ENCODE results near the gene EHBP1.
A peak's percentile ranks its signal among the peaks of the same experiment; 100 is the strongest.

Gene EHBP1

DNA sequence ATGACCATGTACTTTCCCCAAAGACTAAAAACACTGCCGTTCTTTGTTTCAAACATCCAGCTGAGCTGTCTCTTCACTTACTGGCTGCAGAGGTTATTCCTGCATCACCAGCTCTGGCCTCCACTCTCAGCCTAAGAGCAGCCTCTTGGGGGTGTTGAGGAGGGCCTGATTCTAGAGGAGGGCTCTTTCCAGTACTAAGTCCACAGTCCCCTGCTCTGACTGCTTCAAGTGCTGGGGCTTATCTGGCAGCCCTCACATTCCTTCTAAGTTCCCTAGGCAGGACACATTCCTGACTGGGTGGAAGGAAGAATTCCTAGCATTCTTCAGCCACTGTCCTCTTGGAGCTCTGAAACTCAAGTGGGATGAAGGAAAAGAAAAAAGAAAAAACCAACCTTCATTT is 32.9 kb upstream of the EHBP1 start:
- DNase-seq (ENCODE audit: low read depth in 2 of 2): peak; percentile 42 to 91
- H3K4me3 ChIP-seq (replicated peaks in 1 of 2; ENCODE audit: low read depth in 2 of 2, low read length in 2 of 2): no peak overlapping the region
- TF ChIP-seq, protein P1, sequence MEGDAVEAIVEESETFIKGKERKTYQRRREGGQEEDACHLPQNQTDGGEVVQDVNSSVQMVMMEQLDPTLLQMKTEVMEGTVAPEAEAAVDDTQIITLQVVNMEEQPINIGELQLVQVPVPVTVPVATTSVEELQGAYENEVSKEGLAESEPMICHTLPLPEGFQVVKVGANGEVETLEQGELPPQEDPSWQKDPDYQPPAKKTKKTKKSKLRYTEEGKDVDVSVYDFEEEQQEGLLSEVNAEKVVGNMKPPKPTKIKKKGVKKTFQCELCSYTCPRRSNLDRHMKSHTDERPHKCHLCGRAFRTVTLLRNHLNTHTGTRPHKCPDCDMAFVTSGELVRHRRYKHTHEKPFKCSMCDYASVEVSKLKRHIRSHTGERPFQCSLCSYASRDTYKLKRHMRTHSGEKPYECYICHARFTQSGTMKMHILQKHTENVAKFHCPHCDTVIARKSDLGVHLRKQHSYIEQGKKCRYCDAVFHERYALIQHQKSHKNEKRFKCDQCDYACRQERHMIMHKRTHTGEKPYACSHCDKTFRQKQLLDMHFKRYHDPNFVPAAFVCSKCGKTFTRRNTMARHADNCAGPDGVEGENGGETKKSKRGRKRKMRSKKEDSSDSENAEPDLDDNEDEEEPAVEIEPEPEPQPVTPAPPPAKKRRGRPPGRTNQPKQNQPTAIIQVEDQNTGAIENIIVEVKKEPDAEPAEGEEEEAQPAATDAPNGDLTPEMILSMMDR (IDR thresholded peaks at IDR 0.05; ENCODE audit: low read depth, low read length): no peak

DNA sequence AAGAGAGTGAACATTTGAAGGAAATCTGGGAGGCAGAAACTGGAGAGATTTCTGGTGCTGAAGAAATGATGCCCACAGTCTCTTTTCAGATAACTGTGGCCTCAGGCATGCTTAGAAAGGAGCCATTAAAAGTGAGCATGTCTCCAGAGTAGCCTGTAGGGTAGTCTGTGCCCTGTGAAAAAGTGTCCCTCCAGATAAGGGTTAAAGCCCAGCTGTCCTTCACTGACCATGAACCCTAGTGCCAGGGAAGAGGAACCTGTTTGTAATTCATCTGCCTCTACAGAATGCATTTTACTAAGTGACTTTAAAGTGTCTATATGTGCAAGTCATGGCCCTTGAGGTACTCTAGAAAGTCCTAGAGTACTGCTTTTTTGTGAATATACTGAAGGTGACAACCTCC is 30.5 kb upstream of the EHBP1 start:
- no peak for DNase-seq (ENCODE audit: low read depth in 2 of 2)
- TF ChIP-seq, protein P1 (IDR thresholded peaks at IDR 0.05; ENCODE audit: low read depth, low read length): no peak

DNA sequence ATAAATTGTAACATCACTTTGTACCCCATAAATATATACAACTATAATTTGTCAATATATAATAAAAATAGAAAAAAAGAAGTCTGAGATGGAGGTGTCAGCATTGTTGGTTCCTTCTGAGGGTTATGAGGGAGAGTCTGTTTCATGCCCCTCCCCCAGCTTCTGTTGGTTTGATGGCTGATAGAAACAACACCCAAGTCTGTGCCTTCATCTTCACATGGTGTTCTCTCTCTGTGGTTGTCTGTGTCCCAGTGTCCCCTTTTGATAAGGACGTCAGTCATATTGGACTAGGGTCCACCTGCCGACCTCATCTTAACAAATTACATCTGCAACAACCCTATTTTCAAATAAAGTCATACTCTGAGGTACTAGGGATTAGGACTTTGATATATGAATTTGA is 20.3 kb upstream of the EHBP1 start:
- H3K4me3 ChIP-seq (replicated peaks in 1 of 2; ENCODE audit: low read depth in 2 of 2, low read length in 2 of 2): no peak overlapping the region
- DNase-seq (ENCODE audit: low read depth in 2 of 2): no peak
- TF ChIP-seq, protein P1 (IDR thresholded peaks at IDR 0.05; ENCODE audit: low read depth, low read length): no peak

More for the DNA sequence above, 30.5 kb upstream of the EHBP1 start:
- H3K4me3 ChIP-seq (replicated peaks in 1 of 2; ENCODE audit: low read depth in 2 of 2, low read length in 2 of 2): no peak overlapping the region

DNA sequence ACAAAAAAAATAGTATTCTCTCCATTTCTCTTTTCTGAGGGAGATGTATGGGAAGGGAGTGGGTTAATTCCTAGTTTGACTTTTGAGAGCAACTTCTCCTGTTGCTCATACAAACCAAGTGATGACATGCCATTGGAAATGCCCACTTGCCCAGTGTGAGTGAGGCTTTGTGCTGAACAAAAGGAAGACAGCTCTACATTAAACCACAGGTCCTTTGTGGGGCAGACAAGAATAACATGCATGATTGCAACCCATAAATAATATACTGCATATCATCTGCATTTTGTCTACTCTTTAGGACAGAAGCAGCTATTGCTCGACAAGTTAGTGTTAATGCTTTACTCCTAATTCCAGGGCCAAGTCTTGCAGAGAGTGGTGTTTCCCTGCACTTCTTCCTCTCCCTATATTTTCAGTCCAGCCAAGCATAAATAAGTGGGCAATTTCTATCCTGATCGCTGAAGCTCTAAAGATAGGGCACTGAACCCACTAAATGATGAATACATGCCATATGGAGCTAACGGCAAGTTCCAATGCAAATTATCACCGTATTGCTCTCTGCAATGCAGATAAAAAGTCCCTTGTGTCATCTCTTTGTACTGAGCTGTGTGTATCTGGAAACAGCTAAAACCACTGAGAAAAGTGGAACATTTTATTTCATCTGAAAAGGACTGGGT is 19.4 kb upstream of the EHBP1 start:
- H3K4me3 ChIP-seq (replicated peaks in 1 of 2; ENCODE audit: low read depth in 2 of 2, low read length in 2 of 2): no peak overlapping the region
- no peak for DNase-seq (ENCODE audit: low read depth in 2 of 2)
- TF ChIP-seq, protein P1 (IDR thresholded peaks at IDR 0.05; ENCODE audit: low read depth, low read length): no peak

DNA sequence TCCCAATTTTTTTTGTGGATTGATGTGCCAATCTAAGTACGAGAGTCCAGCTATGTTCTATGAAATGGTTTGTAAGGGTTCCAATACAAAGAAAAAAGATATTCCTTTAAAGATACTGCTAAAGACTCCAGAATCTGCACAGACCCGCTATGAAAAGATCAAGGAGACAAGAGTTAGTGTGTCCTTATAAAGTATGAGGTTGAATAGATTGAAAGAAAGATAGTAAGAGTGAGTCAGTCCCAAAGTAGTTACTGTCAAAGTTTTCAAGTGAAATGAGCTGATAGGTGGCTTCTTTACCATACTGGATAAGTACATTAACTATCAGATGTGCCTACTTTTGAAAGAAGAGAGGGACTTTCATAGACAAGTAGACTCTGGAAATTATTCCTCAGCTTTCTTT is 17.9 kb upstream of the EHBP1 start:
- H3K4me3 ChIP-seq (replicated peaks in 1 of 2; ENCODE audit: low read depth in 2 of 2, low read length in 2 of 2): no peak overlapping the region
- no peak for DNase-seq (ENCODE audit: low read depth in 2 of 2)
- TF ChIP-seq, protein P1 (IDR thresholded peaks at IDR 0.05; ENCODE audit: low read depth, low read length): no peak

DNA sequence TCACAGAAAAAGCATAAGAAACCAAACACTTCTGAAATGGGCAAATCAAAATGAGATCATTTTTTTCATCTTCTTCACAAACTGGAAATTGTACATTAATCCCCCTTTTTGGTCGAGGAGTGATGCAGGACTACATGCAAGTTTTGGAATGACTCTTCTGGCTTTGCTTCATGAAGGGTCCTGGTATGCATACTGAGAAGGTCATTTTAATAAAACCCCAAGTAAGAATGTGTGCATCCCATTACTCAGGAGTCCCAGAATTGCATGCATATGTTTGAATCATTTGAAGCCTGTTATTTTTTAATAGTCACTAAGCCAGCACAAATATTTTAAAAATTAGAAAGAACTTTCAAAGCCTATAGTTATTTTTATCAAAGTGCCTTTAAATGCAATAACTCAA is 16.7 kb upstream of the EHBP1 start:
- DNase-seq (ENCODE audit: low read depth in 2 of 2): no peak

More for the DNA sequence above, 16.7 kb upstream of the EHBP1 start:
- H3K4me3 ChIP-seq (replicated peaks in 1 of 2; ENCODE audit: low read depth in 2 of 2, low read length in 2 of 2): no peak overlapping the region
- TF ChIP-seq, protein P1 (IDR thresholded peaks at IDR 0.05; ENCODE audit: low read depth, low read length): no peak

All from cardiac fibroblast (primary cell).